HG03095 (cell line): ENCODE measurements around the gene CASKIN1.
"Not testable (repeated sequence)": the region's sequence is repeated elsewhere in the genome, so short reads cannot be mapped to it uniquely, and the experiment has no call there.

Experiments used
- ATAC-seq: cut with Tn5 transposase; IDR thresholded peaks from one replicate; pipeline ENCODE4 v1.9.1; 2021; ENCODE audit warnings: moderate library complexity; ENCODE audit not compliant: unreplicated experiment

CASKIN1 gene, protein sequence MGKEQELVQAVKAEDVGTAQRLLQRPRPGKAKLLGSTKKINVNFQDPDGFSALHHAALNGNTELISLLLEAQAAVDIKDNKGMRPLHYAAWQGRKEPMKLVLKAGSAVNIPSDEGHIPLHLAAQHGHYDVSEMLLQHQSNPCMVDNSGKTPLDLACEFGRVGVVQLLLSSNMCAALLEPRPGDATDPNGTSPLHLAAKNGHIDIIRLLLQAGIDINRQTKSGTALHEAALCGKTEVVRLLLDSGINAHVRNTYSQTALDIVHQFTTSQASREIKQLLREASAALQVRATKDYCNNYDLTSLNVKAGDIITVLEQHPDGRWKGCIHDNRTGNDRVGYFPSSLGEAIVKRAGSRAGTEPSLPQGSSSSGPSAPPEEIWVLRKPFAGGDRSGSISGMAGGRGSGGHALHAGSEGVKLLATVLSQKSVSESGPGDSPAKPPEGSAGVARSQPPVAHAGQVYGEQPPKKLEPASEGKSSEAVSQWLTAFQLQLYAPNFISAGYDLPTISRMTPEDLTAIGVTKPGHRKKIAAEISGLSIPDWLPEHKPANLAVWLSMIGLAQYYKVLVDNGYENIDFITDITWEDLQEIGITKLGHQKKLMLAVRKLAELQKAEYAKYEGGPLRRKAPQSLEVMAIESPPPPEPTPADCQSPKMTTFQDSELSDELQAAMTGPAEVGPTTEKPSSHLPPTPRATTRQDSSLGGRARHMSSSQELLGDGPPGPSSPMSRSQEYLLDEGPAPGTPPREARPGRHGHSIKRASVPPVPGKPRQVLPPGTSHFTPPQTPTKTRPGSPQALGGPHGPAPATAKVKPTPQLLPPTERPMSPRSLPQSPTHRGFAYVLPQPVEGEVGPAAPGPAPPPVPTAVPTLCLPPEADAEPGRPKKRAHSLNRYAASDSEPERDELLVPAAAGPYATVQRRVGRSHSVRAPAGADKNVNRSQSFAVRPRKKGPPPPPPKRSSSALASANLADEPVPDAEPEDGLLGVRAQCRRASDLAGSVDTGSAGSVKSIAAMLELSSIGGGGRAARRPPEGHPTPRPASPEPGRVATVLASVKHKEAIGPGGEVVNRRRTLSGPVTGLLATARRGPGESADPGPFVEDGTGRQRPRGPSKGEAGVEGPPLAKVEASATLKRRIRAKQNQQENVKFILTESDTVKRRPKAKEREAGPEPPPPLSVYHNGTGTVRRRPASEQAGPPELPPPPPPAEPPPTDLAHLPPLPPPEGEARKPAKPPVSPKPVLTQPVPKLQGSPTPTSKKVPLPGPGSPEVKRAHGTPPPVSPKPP (N-terminal part only)

DNA sequence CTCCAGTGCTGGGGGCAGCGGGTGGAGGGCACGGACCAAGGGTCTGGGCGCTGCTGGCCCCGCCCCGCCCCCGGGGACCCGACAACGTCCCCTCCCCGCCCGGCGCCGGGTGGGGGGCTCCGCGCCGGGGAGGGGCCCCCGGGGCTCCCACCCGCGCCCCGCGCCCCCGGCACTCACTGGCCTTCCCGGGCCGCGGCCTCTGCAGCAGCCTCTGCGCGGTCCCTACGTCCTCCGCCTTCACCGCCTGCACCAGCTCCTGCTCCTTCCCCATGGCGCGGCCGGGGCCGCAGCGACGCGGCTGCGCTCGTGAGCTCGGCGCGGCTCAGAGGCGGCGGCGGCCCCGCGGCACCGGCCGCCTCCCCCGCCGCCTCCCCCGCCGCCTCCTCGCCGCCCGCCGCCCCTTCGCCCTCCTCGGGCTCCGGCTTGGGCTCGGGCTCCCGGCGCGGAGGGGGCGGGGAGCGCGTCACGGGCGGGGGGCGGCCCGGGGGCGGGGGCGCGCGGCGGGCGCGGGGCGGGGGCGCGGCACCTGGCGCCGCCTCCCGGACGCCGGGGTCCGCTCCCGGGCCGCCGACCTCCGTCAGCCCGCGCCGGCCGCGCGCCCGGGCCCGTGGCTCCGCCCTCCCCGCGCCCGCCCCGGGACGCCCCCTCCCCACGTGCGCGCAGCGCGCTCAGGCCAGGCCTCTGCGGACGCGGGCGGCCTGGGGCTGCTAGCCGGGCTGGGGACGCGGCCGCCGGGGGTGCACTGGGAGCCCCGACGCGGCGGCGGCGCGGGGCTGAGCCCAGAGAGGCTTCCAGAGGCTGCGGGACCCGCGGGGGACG, at the start of gene CASKIN1:
Gene CASKIN1, minus strand, starts transcription at position 444 of the 819 bp plus-strand sequence. Its CDS starts 173 bp downstream, at position 271.
- no peak for ATAC-seq

DNA sequence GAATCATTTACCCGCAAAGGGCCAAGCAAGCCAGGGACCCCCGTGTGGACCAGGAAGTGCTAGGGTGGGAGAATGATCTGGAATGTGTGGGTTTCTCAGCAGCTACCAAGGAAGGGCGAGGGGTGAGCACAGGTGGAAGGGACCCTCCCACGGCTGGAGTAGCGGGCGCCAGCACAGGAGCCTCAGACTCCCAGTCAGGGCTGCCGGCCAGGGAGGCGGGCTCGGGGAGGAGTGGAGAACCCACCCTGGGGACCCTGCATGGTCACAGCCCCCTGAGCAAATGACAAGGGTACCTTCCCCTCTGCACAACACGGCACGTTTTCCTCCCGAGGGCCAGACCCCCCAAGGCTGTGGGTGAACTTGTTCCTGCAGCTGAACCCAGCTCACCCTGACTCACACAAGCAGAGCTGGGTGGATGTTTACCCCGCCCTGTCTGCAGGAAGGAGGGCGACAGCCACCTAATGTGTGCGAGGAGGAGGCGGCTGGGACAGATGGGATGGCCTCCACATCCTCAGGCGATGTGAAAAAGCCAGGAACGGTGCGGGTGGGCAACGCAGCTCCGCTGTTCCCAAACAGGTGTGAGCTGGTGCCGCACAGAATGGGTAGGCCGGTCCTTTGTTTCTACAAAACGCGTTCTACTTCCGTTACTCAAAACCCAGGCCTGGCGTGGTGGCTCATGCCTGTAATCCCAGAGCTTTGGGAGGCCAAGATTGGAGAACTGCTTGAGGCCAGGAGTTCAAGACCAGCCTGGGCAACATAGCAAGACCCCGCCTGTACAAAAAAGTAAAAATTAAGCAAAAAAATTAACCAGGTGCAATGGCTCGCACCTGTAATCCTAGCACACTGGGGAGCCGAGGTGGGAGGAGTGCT, 48.8 kb upstream of the CASKIN1 start:
- no peak for ATAC-seq

DNA sequence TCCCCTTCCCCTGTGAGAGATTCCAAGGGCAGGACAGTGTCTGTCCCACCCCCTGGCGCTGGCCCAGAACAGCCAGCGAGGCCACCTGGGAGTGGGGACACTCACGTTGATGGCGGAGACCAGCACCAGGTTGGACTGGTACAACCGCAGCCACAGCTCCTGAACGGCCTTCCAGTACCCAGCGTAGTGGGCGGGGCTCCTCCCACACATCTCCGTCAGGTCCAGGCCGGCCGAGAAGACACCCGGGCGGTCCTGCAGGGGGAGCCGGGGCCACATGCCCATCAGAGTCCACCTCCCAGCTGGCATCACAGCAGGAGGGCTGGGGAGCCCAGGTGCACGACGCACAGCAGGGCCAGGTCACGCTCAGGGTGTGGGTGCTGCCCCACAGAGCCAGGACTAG, 47.9 kb upstream of the CASKIN1 start:
- no peak for ATAC-seq

DNA sequence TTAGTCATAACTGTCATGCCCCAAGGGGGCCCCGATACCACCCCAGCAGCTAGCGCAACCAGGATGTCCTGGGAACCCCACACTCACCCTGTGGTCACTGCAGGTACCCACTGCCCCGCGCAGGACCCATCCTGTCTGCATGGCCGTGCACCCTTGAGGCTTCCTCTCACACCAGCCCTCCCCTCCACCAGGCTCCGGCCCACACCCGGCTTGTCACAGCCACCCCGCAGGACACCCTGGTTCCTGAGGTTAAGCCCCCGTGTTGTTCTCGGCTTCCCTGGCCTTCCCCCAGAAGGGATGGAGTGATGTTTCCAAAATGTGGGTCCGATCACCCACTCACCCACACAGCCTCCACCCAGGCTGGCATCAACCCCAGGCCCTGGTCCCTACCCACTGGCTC, 47.4 kb upstream of the CASKIN1 start:
- ATAC-seq, result no peak

DNA sequence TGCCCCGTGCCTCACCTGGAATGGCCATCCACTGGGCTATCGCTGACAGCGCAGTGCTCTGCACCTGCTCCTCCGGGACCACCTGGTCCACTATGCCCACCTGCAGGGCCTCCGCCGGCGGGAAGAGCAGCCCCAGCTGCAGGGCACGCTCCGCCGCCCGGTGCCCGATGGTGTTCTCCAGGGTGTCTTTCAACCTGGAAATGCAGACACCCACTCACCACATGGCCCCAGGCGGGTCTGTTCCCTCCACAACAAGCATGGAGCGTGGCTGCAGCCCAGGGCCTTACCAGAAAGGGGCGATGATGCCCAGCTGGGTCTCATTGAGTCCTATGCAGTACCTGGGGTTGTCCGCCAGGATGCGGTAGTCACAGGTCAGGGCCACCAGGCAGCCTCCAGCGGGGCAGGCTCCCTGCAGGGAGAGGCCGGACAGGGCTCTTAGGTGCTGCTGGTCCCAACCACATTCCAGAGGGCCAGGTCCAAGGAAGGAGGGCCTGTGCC, 46.7 kb upstream of the CASKIN1 start:
- no peak for ATAC-seq

DNA sequence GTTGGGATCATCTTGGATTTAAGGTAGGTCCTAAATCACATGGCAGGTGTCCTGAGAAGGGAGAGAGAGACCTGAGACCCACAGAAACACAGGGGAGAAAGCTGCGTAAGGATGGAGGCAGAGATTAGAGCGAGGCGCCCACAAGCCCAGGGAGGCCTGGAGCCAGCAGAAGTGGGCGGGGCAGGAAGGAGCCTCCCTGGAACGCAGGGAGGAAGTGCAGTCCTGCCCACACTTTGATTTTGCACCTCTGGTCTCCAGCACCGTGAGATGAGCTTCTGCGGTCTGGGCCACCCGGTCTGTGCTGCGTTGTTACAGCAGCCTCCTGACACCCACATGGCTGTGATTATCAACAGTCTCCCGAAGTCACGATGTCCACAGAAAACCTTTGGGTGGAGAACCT, 46.2 kb upstream of the CASKIN1 start:
- ATAC-seq, result no peak

DNA sequence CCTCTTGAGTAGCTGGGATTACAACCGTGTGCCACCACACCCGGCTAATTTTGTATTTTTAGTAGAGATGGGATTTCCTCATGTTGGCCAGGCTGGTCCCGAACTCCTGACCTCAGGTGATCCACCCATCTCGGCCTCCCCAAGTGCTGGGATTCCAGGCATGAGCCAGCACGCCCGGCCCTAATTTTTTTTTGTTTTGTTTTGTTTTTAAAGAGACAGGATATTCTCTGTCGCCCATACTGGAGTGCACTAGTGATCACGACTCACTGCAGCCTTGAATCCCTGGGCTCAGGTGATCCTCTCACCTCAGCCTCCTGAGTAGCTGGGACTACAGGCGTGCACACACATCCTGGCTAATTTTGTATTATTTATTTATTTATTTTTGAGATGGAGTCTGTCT, 43.9 kb upstream of the CASKIN1 start:
- ATAC-seq, result not testable (repeated sequence)

DNA sequence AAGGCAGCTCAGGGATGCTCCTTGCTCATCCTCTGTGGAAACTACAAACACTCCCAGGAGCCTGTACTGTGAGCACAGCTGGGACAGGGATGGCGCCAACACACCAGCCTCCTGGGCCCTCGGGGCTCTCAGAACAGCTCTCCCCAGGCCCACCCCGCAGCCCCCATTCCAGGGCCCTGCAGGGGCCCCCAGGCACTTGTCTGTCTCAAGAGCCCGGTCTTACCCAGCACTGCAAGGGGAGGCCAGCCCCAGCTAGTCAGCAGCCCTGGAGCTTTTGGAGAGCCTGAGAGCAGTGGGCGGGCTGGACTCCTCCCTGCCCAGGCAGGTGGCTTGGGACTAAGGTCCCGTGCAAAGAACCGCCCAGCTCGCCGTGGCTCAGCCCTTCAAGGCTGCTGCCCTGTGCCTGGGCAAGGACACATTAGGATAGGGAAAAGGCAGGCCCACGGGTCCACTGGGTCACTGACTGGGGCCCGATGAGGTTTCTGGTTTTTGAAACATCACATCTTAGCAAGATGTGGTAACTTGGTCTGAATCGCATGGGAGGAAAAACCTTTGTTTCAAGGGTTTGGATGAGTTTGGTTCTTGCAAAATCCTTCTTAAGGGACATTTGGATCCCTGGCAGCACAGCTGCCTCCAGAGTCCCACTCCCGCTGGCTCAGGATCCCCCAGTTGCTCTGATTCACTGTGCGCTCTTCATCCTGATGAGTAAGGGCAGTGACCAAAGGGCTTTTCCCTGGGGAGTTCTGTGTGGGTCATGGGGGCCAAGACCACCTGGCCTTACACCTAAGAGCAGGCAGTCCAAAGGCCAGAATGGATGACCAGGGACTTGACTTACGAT, 42.7 kb upstream of the CASKIN1 start:
- no peak for ATAC-seq

DNA sequence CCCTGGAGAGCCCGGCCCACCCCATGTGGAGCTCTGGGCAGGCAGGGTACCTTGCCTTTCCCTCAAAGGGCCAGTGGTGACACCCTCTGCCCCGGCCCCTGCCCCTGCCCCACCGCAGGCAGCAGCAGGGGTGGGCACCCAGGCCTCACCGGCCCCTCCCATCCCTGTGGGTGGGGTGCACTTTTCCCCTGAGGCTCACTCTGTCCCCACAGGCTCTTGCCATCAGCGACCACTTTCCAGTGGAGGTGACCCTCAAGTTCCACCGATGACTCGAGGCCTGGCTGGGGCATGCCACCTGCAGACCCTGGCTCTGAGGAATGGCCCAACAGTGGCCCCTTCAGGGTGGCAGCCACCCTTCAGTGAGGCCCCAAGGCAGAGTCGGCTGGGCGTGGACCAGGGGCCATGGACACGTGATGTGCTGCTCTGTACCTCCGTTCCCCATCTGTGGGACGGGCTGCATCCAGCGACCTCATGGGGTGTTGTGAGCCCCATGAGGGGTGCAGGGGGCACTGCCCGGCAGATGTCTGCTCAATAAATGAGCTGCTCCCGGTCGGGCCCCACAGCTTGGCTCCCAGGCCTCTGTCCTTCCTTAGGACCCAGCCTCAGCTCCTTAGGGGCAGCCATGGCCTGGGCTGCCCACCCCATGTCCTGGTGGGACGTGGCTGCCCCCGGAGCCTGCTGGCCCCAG, 41.9 kb upstream of the CASKIN1 start:
- no peak for ATAC-seq

DNA sequence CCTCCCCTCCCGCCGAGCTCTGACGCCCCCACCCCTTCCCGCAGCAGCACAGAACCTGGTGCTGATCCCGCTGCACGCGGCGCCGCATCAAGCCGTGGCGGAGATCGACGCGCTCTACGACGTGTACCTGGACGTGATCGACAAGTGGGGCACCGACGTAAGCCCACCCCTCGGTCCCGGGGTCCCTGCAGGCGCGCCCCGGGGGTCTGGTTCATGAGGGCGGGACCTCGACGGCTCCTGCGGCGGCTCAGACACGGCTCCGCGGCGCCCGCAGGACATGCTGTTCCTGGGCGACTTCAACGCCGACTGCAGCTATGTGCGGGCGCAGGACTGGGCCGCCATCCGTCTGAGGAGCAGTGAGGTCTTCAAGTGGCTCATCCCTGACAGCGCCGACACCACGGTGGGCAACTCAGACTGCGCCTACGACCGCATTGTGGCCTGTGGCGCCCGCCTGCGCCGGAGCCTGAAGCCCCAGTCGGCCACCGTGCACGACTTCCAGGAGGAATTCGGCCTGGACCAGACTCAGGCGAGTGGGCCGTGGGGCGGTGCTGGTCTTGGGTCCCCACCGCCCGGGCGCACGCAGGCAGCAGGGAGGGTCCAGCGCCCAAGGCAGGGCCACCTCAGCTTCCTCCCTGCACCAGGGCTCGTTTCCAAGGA, 41.2 kb upstream of the CASKIN1 start:
- no peak for ATAC-seq

DNA sequence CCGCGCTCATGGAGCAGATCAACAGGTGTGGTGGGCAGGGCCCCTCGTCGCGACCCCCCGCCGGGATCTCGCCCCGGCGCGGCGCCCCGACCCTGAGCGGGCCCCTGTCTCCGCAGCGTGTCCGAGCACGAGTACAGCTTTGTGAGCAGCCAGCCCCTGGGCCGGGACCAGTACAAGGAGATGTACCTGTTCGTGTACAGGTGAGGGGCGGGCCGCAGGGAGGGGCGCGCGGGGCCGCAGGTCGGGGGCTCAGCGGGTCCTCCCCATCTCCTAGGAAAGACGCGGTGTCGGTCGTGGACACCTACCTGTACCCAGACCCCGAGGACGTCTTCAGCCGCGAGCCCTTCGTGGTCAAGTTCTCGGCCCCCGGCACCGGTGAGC, 40.7 kb upstream of the CASKIN1 start:
- no peak for ATAC-seq

DNA sequence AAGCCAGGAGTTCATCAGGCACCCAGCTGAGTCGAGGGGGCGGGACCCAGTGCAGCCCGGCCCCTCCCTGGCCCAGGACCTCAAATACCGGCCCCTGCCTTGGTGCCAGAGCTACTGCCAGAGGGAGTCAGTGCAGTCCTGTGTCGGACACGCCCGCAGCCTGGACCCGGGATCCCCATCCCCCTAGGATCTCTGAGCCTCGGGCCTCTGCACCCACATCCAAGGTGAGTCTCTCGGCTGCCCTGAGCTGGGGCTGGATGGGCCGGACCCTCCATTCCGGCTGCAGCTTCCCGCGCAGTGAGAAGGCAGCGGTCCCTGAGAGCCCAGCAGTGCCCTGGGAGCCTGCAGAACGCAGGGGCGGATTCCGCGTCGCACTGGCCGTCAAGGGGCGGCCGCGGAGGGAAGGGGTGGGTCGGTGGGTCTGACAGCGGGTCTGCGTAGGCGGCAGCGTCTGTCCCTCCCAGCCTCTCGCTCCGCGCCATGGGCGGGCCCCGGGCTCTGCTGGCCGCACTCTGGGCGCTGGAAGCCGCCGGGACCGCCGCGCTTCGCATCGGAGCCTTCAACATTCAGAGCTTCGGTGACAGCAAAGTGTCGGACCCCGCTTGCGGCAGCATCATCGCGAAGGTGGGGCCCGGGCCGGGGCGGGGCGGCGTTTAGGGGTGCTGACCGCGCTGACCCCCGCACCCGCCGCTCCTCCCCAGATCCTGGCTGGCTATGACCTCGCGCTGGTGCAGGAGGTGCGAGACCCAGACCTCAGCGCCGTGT, 40.1 kb upstream of the CASKIN1 start, which contains the start of gene DNASE1L2:
Gene DNASE1L2, plus strand, starts transcription at position 108 of the 765 bp plus-strand sequence. Its CDS starts 373 bp downstream, at position 481.
- no peak for ATAC-seq

DNA sequence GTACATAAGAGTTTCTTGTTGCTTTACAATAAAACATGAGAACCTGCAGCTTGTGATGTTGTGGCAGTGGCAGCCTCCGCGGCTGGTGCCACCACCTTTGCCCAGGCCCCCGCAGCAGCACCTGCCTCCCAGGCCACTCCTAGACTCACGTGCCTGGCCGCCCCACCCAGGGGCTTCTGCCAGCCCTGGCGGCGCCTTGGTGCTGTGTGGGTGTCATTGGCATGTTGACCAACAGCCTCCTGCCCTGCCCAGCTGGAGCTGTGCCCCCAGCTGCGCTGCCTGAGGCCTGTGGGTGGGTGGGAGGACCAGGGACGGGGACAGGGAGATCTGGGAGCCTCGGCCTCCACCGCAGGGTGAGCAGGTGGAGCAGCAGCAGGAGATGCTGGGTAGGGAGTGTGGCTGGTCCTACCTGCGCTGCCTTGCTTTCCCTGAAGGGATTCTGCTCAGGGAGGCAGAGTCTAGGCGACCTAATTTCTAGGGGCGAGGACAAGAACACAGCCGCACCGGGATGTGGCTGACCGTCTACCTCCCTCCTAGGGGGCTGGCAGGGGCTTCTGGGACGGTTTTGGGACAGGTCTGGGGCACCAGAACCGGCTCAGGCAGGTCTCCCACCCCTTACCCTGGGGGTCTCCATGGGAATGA, 39.4 kb upstream of the CASKIN1 start:
- ATAC-seq, result no peak

DNA sequence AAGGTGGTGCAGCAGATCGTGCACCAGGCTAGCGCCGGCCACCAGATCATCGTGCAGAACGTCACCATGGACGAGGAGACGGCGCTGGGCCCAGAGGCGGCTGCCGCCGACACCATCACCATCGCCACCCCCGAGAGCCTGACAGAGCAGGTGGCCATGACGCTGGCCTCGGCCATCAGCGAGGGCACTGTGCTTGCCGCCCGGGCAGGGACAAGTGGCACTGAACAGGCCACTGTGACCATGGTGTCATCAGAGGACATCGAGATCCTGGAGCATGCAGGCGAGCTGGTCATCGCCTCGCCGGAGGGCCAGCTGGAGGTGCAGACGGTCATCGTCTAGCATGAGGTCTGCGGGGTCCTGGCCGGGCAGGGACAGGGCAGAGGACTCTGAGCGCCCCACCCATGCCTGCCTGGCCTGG, 38.8 kb upstream of the CASKIN1 start:
- ATAC-seq, result no peak

DNA sequence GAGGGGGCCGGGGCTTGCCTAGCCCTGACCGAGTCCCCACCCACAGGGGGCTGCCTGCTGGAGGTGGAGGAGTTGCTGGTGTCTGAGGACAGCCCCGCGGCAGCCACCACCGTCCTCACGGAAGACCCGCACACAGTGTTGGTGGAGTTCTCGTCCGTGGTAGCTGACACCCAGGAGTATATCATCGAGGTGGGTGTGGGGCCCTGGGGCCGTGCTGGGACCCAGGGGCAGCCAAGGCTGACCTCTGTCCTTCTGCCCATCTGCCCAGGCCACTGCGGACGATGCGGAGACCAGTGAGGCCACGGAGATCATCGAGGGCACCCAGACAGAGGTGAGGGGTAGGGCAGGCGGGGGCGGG, 38.4 kb upstream of the CASKIN1 start:
- no peak for ATAC-seq
